Gastrocnemius medialis (tissue), 4 donors: Measurements from ENCODE around the gene TTC28. TPM values are rescaled to one million over a fixed set of nuclear protein-coding genes. Genes with fewer than 3 reads are reported as not detected.

Experiments
- ATAC-seq, 2 donors: fragments of 150-250 bp; one replicate each; pipeline ENCODE4 v1.9.1; 2016
- DNase-seq, 2 donors: peaks; one replicate each; pipeline ENCODE4 v3.0.0-alpha.2; 2019
- H3K27ac ChIP-seq, 4 donors: fragments of 200-600 bp; sonication (generic); 1 replicate in 1 of 4; 2 replicates in 3 of 4; pipeline ENCODE4 v1.5.1; 2016 to 2018; ENCODE audit warnings: mild to moderate bottlenecking in 2 of 4, moderate library complexity in 1 of 4
- H3K27me3 ChIP-seq, 3 donors: fragments of 200-600 bp; sonication (generic) in 2 of 3; 1 replicate in 1 of 3; 2 replicates in 2 of 3; pipeline versions ENCODE4 v1.5.1 to v1.6.0; 2016 to 2019; ENCODE audit warnings: mild to moderate bottlenecking in 1 of 3, moderate library complexity in 1 of 3
- H3K36me3 ChIP-seq, 2 donors: fragments of 200-600 bp; sonication (generic) in 1 of 2; one replicate each; pipeline ENCODE4 v1.5.1; 2017 to 2018
- H3K4me1 ChIP-seq, 2 donors: fragments of 200-600 bp; sonication (generic) in 1 of 2; one replicate each; pipeline ENCODE4 v1.5.1; 2016 to 2017; ENCODE audit warnings: mild to moderate bottlenecking in 2 of 2
- H3K4me3 ChIP-seq, 4 donors: fragments of 200-600 bp; sonication (generic) in 3 of 4; 1 replicate in 1 of 4; 2 replicates in 3 of 4; pipeline ENCODE4 v1.5.1; 2016 to 2019; ENCODE audit warnings: mild to moderate bottlenecking in 2 of 4
- H3K9me3 ChIP-seq, 3 donors: fragments of 200-600 bp; sonication (generic) in 2 of 3; 1 replicate in 1 of 3; 2 replicates in 2 of 3; pipeline ENCODE4 v1.5.1; 2016 to 2019
- CTCF ChIP-seq, 5 experiments: fragments of 450-650 bp in 3 of 5; fragments of 200-600 bp in 2 of 5; sonication (generic) in 2 of 5; IDR thresholded peaks in 4 of 5; conservative IDR thresholded peaks in 1 of 5; 1 replicate in 4 of 5; 2 replicates in 1 of 5; pipeline ENCODE4 v1.5.1; 2016 to 2019; ENCODE audit warnings: antibody characterized with exemption in 5 of 5, mild to moderate bottlenecking in 3 of 5, moderate library complexity in 3 of 5
- POLR2A ChIP-seq, 2 donors: fragments of 450-650 bp; IDR thresholded peaks; one replicate each; pipeline ENCODE4 v1.6.1; 2017; ENCODE audit warnings: antibody characterized with exemption in 2 of 2, mild to moderate bottlenecking in 2 of 2, moderate library complexity in 2 of 2
- in situ Hi-C, 4 donors: fragments of 200-750 bp; cut with MboI; loops; one replicate each; pipeline versions ENCODE4 v1.15.0 to v1.8.0; 2017; ENCODE audit warnings: low sequenced_read_pairs in 4 of 4
- intact Hi-C: fragments of 100-400 bp; cut with DNase I; formaldehyde crosslinking; loops from one replicate; pipeline ENCODE4 v1.15.1; 2023; ENCODE audit warnings: low total_unique reads
- total RNA-seq, 4 donors: library from RNA; depleted of rRNA; stranded (reverse); fragments of >200 nt; gene quantifications; one replicate each; pipeline versions ENCODE4 v1.1.0 to v1.2.3, GENCODE V29; 2016

Gene TTC28
- total RNA-seq, 4 donors from 2014 or later: 6.3 to 18.1 (median 8.4) TPM

- H3K27ac ChIP-seq: no peak overlapping the region
- DNase-seq: no peak
- H3K27me3 ChIP-seq: no peaks in the 10 kb centered on the region
- H3K4me3 ChIP-seq: no peak overlapping the region
- H3K36me3 ChIP-seq: no peaks in the 10 kb centered on the region
- H3K4me1 ChIP-seq: no peaks in the 10 kb centered on the region
- ATAC-seq: no peak
- in situ Hi-C loops (no loop called here), intact Hi-C loops (no loop called here)
- TF ChIP-seq POLR2A (IDR thresholded peaks at IDR 0.05) (no peak), CTCF (IDR thresholded peaks at IDR 0.05 in 4 of 5, conservative IDR thresholded peaks at IDR 0.05 in 1 of 5) (no peak)
- no peaks in the 10 kb centered on the region for H3K9me3 ChIP-seq
Observed at GRCh38 chr22:28187612-28188011, 492.0 kb downstream of the TTC28 start.

- intact Hi-C loops (no loop called here), in situ Hi-C loops (no loop called here)
- no peak for DNase-seq
- H3K27me3 ChIP-seq: no peaks in the 10 kb centered on the region
- TF ChIP-seq CTCF (IDR thresholded peaks at IDR 0.05 in 4 of 5, conservative IDR thresholded peaks at IDR 0.05 in 1 of 5) (no peak), POLR2A (IDR thresholded peaks at IDR 0.05) (no peak)
- no peaks in the 10 kb centered on the region for H3K9me3 ChIP-seq
- peaks cover 5 to 7% of the 10 kb centered on the region in 2 donors for H3K4me1 ChIP-seq
- H3K4me3 ChIP-seq: no peak overlapping the region
- ATAC-seq: no peak
- H3K36me3 ChIP-seq: no peaks in the 10 kb centered on the region
- no peak overlapping the region for H3K27ac ChIP-seq
Observed at GRCh38 chr22:28186641-28187040, 493.0 kb downstream of the TTC28 start.

DNA sequence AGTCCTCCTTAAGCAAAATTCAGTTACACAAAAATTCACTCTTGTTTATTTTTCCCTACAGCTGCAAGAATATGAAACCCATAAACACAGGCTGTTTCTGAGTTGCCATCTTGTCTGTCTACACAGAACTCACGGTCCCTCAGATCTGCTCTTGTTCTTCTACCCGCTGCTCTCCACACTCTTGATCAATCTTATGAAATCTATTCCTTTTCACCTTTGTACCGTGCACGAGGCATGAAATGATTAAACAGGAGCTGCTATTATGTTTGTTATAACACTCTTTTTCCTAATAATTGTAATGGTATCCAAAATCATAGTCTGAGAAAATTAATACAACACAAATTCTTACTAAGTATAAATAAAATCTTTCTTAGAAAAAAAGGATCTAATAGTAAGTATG, 494.5 kb downstream of the TTC28 start:
- in situ Hi-C loops (no loop called here), intact Hi-C loops (no loop called here)
- TF ChIP-seq POLR2A (IDR thresholded peaks at IDR 0.05) (no peak), CTCF (IDR thresholded peaks at IDR 0.05 in 4 of 5, conservative IDR thresholded peaks at IDR 0.05 in 1 of 5) (no peak)
- Histone ChIP-seq H3K4me1 (peaks cover 14% of the 10 kb centered on the region in 2 donors), H3K9me3 (no peaks in the 10 kb centered on the region), H3K27ac (no peak overlapping the region), H3K27me3 (no peaks in the 10 kb centered on the region), H3K36me3 (no peaks in the 10 kb centered on the region), H3K4me3 (no peak overlapping the region)
- no peak for ATAC-seq
- no peak for DNase-seq

DNA sequence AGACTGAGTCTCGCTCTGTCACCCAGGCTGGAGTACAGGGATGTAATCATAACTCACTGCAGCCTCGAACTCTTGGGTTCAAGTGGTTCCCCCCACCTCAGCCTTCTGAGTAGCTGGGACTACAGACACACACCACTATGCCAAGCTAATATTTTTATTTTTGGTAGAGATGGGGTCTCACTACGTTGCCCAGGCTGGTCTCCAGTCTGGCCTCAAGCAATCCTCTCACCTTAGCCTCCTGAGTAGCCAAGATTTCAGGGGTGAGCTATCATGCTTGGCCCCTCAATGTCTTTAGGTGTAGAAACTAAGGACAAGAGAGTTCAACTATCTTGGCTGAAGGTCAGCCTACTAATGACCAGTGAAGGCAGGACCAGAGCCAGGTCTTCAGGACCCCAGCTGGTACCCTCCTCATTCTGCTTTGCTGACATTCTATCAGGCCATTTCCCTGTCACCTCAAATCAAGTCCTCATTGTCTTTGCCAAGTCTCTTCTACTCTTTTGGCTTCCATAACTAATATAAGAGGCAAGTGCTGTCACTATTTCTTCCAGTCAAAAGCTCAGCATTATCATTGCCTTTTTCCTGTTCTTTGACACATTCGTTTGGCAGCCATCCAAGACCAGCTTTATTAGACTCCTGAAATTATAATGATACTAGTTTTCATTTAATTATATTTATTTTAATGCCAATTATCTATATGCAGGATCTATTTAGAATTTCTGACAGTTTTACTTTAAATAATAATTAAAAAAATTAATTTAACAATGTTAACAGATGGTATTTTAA, 496.4 kb downstream of the TTC28 start:
- Histone ChIP-seq H3K9me3 (no peaks in the 10 kb centered on the region), H3K27me3 (no peaks in the 10 kb centered on the region), H3K4me1 (peaks cover 14% of the 10 kb centered on the region in 2 donors), H3K27ac (no peak overlapping the region), H3K4me3 (no peak overlapping the region), H3K36me3 (no peaks in the 10 kb centered on the region)
- intact Hi-C loops: no loop called here
- ATAC-seq (no peak), DNase-seq (no peak)
- TF ChIP-seq CTCF (IDR thresholded peaks at IDR 0.05 in 4 of 5, conservative IDR thresholded peaks at IDR 0.05 in 1 of 5) (no peak), POLR2A (IDR thresholded peaks at IDR 0.05) (no peak)
- in situ Hi-C loops: no loop called here
